CD14-positive monocyte (primary cell): ENCODE results near the gene ACE. TPM values are rescaled to one million over a fixed set of nuclear protein-coding genes. Genes with fewer than 3 reads are reported as not detected.

Source experiments
- DNase-seq, 3 donors: peaks; one replicate each; pipeline ENCODE4 v3.0.0-alpha.2; 2011 to 2022
- H2AFZ ChIP-seq: 2 replicates; pipeline ENCODE4 v1.6.0; 2012; ENCODE audit warnings: mild to moderate bottlenecking, low read depth, low read length, inconsistent platforms; ENCODE audit not compliant: insufficient read depth, poor library complexity, severe bottlenecking
- H3K27ac ChIP-seq, 2 donors: 1 replicate in 1 of 2; 2 replicates in 1 of 2; pipeline ENCODE4 v1.5.1; 2012 to 2013; ENCODE audit warnings: low read length in 2 of 2, control low read depth in 1 of 2, inconsistent platforms in 1 of 2, low read depth in 1 of 2, mild to moderate bottlenecking in 1 of 2
- H3K27me3 ChIP-seq, 2 donors: one replicate each; pipeline versions ENCODE4 v1.6.0 to v1.6.1; 2011 to 2013; ENCODE audit warnings: low read length in 2 of 2; ENCODE audit not compliant: control insufficient read depth in 2 of 2, insufficient read depth in 2 of 2
- H3K36me3 ChIP-seq, 2 donors: replicated peaks in 1 of 2; 1 replicate in 1 of 2; 2 replicates in 1 of 2; pipeline versions ENCODE4 v1.5.1 to v1.6.1; 2012 to 2013; ENCODE audit warnings: low read length in 2 of 2, control low read depth in 1 of 2, inconsistent platforms in 1 of 2, mild to moderate bottlenecking in 1 of 2; ENCODE audit not compliant: insufficient read depth in 2 of 2, control insufficient read depth in 1 of 2
- H3K4me1 ChIP-seq, 2 donors: 1 replicate in 1 of 2; 2 replicates in 1 of 2; pipeline versions ENCODE4 v1.5.1 to v1.6.1; 2012 to 2013; ENCODE audit warnings: low read length in 2 of 2, control low read depth in 1 of 2, inconsistent platforms in 1 of 2, mild to moderate bottlenecking in 1 of 2, moderate library complexity in 1 of 2; ENCODE audit not compliant: insufficient read depth in 2 of 2, control insufficient read depth in 1 of 2
- H3K4me2 ChIP-seq: replicated peaks from 2 replicates; pipeline ENCODE3; 2012; ENCODE audit warnings: low read length, moderate library complexity, mild to moderate bottlenecking; ENCODE audit not compliant: poor library complexity, severe bottlenecking; ENCODE audit errors: extremely low read depth
- H3K4me3 ChIP-seq, 3 experiments: fragments of 200-600 bp in 1 of 3; sonication (generic) in 1 of 3; replicated peaks in 1 of 3; 1 replicate in 2 of 3; 2 replicates in 1 of 3; pipeline ENCODE4 v1.5.1; 2011 to 2013; ENCODE audit warnings: low read length in 3 of 3, mild to moderate bottlenecking in 3 of 3, control low read depth in 2 of 3, low read depth in 2 of 3, inconsistent platforms in 1 of 3, moderate library complexity in 1 of 3
- H3K79me2 ChIP-seq: 2 replicates; pipeline ENCODE4 v1.6.0; 2012; ENCODE audit warnings: mild to moderate bottlenecking, control low read depth, inconsistent platforms, low read length, moderate library complexity; ENCODE audit not compliant: insufficient read depth
- H3K9ac ChIP-seq: 2 replicates; pipeline ENCODE4 v1.6.0; 2017; ENCODE audit warnings: low read length, mild to moderate bottlenecking; ENCODE audit not compliant: insufficient read depth, poor library complexity, severe bottlenecking
- H3K9me3 ChIP-seq, 2 donors: replicated peaks in 1 of 2; 1 replicate in 1 of 2; 2 replicates in 1 of 2; pipeline versions ENCODE4 v1.5.1 to v1.6.1; 2012 to 2013; ENCODE audit warnings: low read length in 2 of 2, control low read depth in 1 of 2; ENCODE audit not compliant: control insufficient read depth in 1 of 2, insufficient read depth in 1 of 2
- H4K20me1 ChIP-seq: 2 replicates; pipeline ENCODE4 v1.6.0; 2012; ENCODE audit warnings: mild to moderate bottlenecking, low read length, control low read depth, moderate library complexity; ENCODE audit not compliant: insufficient read depth
- H3K27ac Mint-ChIP-seq, 7 donors: one replicate each; pipeline ENCODE4 v1.8.0; 2020; ENCODE audit warnings: mild to moderate bottlenecking in 7 of 7, mixed read lengths in 7 of 7, moderate library complexity in 6 of 7, inconsistent platforms in 2 of 7
- H3K27me3 Mint-ChIP-seq, 3 donors: one replicate each; pipeline ENCODE4 v1.8.0; 2021 to 2022; ENCODE audit warnings: low read depth in 3 of 3, mild to moderate bottlenecking in 3 of 3, mixed read lengths in 3 of 3, moderate library complexity in 3 of 3, inconsistent platforms in 1 of 3
- H3K36me3 Mint-ChIP-seq, 2 donors: one replicate each; pipeline ENCODE4 v1.8.0; 2020; ENCODE audit warnings: mixed read lengths in 2 of 2, inconsistent platforms in 1 of 2, mild to moderate bottlenecking in 1 of 2
- H3K4me1 Mint-ChIP-seq: one replicate; pipeline ENCODE4 v1.8.0; 2020; ENCODE audit warnings: mild to moderate bottlenecking, mixed read lengths
- H3K4me3 Mint-ChIP-seq, 2 donors: one replicate each; pipeline ENCODE4 v1.8.0; 2020; ENCODE audit warnings: mild to moderate bottlenecking in 2 of 2, mixed read lengths in 2 of 2, moderate library complexity in 1 of 2
- H3K9me3 Mint-ChIP-seq, 7 donors: one replicate each; pipeline ENCODE4 v1.8.0; 2020 to 2022; ENCODE audit warnings: mixed read lengths in 7 of 7, mild to moderate bottlenecking in 6 of 7, moderate library complexity in 6 of 7, inconsistent platforms in 2 of 7
- CTCF ChIP-seq: fragments of 200-600 bp; IDR thresholded peaks from one replicate; pipeline ENCODE4 v1.8.0; 2022; ENCODE audit warnings: antibody characterized with exemption, mild to moderate bottlenecking
- WGBS: methylation state at CpG from one replicate; pipeline ENCODE4 v1.1.5; 2013; ENCODE audit warnings: missing lambda C conversion rate; ENCODE audit not compliant: insufficient coverage; 5-methylcytosine and 5-hydroxymethylcytosine counted together
- intact Hi-C, 2 donors: fragments of 100-400 bp; cut with micrococcal nuclease; formaldehyde crosslinking; loops; one replicate each; pipeline versions ENCODE4 v1.15.0 to v1.15.1; 2023
- polyA plus RNA-seq, 3 donors: library from polyadenylated mRNA; depleted of rRNA in 1 of 3; unstranded in 2 of 3; stranded (reverse) in 1 of 3; fragments of 300-500 nt in 2 of 3; fragments of >200 nt in 1 of 3; fragmentation: Illumina TruSeq in 2 of 3; gene quantifications; 1 replicate in 2 of 3; 2 replicates in 1 of 3; pipeline ENCODE4 v1.2.3, GENCODE V29; 2012 to 2021

ACE gene
- polyA plus RNA-seq, 3 donors, result 0.55 TPM; not detected in 2

GRCh38 chr17:63547083-63547523, 70.2 kb downstream of the ACE start:
- H3K4me2 ChIP-seq, result no peak overlapping the region
- DNase-seq, result no peak
- H2AFZ ChIP-seq, result no peak overlapping the region
- H3K27me3 ChIP-seq, result no peaks in the 10 kb centered on the region
- H3K9me3 Mint-ChIP-seq, result no peaks in the 10 kb centered on the region
- H3K9ac ChIP-seq, result no peak overlapping the region
- no peaks in the 10 kb centered on the region for H3K36me3 ChIP-seq
- H3K79me2 ChIP-seq, result peaks cover 27% of the 10 kb centered on the region
- H3K9me3 ChIP-seq, result no peaks in the 10 kb centered on the region
- H3K36me3 Mint-ChIP-seq, result no peaks in the 10 kb centered on the region
- H4K20me1 ChIP-seq, result peaks cover 10% of the 10 kb centered on the region
- H3K27ac Mint-ChIP-seq, result no peak overlapping the region
- H3K27ac ChIP-seq, result no peak overlapping the region
- H3K4me1 Mint-ChIP-seq, result peaks cover 20% of the 10 kb centered on the region
- peaks cover 0 to 5% (median 5%) of the 10 kb centered on the region in 3 donors for H3K27me3 Mint-ChIP-seq
- H3K4me1 ChIP-seq, result peaks cover 20 to 25% of the 10 kb centered on the region in 2 donors
- no peak for TF ChIP-seq CTCF
- 100% methylated on average over 1 of the region's 5 CpGs for WGBS
- intact Hi-C loops, result loop anchor here (10.0 kb wide), 2 partner anchors 92 to 102 kb away; partner anchors contain the start of gene CYB561 (in 1 of the 2)
- H3K4me3 ChIP-seq, result no peak overlapping the region
- H3K4me3 Mint-ChIP-seq, result no peak overlapping the region

Other genes starting within 250 kb of the ACE start
- gene CYB561, start 30.8 kb upstream of the ACE start, polyA plus RNA-seq, result 10 to 100 TPM in 1 of 3 donors, 1 to 10 TPM in 2; 5.2 to 11.8 (median 8.3) TPM
- gene KCNH6, start 46.3 kb downstream of the ACE start, polyA plus RNA-seq, result not detected
- 10 to 100 TPM; 41.9 to 89.4 (median 58.1) TPM for gene DCAF7, start 73.4 kb downstream of the ACE start, polyA plus RNA-seq
- 10 to 100 TPM in 1 of 3 donors, 1 to 10 TPM in 2; 4.1 to 12.5 (median 9.5) TPM for gene TACO1, start 123.8 kb downstream of the ACE start, polyA plus RNA-seq
- gene MAP3K3, start 145.4 kb downstream of the ACE start, polyA plus RNA-seq, result 100 to 1,000 TPM in 1 of 3 donors, 10 to 100 TPM in 2; 52.2 to 219 (median 63.6) TPM
- 100 to 1,000 TPM; 315 to 631 (median 334) TPM for gene LIMD2, start 223.1 kb downstream of the ACE start, polyA plus RNA-seq